GM19468 (cell line): Measurements from ENCODE around the gene DAPK3.
"Not testable (repeated sequence)": the region's sequence is repeated elsewhere in the genome, so short reads cannot be mapped to it uniquely, and the experiment has no call there.

ENCODE experiments used
- ATAC-seq: cut with Tn5 transposase; IDR thresholded peaks from one replicate; pipeline ENCODE4 v1.9.1; 2021; ENCODE audit warnings: mild to moderate bottlenecking, moderate library complexity, moderate number of reproducible peaks; ENCODE audit not compliant: unreplicated experiment; ENCODE audit errors: extremely low read depth

DAPK3 gene

DNA sequence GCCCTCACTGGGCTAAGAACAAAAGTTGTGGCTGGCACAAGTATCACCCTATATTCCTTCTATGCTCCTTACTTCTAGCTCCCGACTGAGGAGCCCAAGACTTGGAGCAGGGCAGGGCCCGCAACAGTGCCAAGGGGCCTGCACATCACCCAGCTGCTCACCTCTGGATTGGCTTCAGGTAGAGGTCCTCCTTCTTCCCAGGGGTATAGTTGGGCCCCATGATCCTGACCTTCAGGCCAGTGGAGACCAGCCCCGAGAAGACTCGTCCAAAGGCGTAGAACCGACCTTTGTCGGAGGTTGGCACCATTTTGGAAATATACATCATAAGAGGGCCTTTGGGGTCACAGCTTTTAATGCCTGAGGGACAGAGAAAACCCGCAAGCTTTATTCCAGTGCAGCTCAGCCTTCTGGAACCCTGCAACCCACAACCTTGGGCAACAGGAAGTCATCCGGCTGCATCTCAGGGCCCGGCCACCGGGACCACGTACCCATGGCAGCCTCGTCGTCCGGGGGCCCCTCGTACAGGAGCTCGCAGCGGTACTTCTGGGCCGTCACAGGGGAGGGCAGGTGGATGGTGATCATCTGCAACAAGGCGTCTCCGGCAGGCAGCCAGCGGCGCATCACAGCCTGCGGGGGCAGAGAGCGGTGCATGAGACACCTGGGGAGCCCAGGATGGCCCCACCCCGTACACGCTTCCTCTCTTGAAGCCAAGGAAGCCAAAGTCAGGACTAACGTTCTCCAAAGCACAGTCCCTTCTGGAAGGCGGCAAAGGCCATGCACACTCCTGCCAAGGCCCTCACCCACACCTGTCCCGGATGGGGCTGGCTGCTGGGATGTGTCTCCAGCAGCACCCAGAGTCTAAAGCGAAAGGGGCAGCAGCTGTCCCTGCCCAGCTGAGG, 9.7 kb upstream of the DAPK3 start:
- no peak for ATAC-seq

DNA sequence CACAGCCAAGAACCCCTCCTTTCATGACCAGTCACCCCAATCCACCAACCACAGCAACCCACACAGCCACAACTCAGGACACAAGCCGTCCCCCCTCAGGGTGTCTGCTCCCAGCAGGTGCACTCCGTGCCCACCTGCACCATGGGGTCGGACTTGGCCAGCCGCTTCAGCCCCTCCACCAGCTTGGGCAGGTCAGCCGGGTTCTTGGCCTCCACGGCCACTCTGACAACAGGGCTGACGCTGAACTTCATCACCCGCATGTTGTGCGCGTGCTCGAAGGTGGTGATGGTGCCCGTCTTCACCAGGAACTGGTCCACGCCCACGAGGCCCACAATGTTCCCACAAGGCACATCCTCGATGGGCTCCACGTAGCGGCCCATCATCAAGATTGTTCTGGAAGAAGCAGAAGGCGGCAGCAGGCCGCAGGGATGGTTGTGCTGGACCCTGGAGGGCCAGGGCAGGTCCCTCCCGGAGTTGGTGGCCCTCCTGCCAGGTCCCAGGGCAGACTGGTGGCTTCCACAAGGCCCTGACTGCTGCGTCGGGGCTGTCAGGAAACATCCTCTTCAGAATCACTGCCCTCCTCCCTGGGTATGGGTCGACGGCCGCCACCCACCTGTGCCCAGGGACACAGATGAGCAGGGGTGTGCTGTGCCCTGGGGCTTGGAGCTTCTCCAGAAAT, 8.9 kb upstream of the DAPK3 start:
- no peak for ATAC-seq

DNA sequence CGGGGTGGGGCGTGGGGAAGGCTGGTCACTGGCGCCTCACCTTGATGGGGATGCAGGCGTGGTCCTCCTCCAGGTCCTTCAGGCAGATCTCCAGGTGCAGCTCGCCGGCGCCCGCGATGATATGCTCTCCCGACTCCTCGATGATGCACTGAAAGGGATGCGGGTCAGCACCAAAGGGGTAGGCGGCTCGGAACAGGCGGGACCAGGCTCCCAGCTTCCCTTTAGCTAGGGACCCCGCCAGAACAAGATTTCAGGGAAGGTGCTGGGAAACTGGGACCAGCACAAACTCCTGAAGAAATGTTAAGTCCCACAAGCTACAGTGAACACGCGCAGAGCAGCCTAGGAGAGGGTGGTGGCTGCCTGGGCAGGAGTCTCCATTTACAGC, 8.4 kb upstream of the DAPK3 start:
- ATAC-seq: no peak

DNA sequence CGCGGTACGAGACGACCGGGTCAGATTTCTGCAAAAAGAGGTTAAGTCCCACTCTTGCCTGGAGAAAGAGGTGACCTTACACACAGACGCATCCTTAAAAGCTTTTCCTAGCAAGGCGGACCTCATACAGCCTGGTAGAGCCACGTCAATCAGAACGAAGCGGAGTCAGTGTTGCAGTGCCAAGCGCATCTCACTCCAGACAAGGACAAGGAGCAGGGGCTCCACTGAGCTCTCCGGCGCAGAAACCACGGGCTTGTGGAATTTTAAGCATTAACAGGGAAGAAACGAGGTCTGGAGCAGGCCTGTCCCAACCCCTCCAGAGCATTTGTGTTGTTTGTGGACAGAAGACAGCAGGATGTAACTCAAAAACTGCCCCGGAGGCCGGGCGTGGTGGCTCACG, 7.2 kb upstream of the DAPK3 start:
- no peak for ATAC-seq

DNA sequence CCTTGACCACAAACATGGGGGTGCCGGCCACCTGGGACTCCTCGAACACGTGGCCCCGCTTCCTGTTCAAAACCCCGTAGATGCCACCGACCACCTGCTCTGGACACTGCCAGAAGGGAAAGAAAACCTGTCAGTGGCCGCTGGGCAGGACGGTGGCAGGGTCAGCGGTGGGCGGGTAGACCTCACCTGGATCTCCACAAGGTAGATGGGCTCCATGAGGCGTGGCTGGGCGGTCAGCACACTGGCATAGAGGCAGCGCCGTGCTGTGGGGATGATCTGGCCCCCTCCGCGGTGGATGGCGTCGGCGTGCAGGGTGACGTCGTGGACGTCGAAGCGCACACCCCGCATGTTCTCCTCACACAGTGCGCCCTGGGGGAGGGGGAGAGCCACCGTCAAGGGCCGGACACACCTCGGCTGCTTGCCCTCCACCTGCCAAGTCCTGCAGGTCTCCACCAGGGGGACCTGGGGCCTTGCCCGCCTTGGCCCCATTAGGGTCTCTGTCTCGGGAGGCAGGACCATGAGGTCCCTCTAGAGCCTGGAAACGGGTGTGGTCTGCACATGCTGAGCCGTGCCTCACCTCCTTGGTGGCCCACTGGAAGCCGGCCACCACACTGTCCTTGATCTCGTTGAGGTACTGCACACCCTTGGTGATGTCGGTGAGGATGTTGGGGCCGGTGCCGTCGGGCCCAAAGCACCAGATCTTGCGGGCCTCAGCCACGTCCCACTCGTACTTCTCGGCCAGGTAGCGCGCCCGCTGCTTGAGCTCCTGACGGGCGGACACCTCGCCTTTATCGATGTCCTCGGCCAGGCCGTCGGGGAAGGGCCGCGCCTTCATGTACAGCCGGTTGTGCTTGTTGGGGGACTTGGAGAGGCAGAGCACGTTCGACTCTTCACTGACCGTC, 6.6 kb upstream of the DAPK3 start:
- no peak for ATAC-seq

DNA sequence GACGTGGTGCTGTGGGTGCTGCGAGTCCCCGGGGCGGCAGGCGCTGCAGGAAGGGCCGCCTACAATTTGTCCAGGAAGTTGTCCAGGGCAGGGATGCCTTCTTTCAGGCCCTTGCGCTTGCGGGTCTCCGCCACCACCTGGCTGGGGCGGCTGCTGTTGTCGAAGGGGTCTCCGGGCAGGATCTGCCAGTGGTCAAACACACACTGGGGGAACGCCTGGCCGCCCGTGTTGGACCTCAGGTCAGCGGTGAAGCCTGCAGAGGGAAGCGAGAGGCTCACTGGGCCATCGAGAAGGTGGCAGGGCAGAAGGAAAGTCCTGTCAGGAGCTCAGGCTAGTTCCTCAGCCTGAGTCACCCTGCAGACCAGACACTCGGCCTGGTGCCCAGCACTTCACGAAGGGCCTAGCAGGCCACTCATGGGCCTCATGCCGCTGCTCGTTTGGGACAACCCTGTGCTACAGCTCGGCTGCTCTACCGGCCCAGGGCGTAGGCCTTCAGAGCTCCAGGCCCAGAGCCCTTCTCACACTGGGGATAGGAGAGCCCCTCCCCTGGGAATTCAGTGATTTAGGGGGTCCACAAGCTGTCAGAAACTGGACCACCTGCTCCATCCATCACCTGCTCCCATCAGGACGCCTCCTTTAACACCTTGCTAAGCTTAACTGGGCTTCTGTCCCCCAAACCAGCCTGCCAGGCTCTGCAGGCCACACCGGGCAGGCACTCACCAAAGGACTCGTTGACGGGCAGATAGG, 5.8 kb upstream of the DAPK3 start:
- no peak for ATAC-seq

DNA sequence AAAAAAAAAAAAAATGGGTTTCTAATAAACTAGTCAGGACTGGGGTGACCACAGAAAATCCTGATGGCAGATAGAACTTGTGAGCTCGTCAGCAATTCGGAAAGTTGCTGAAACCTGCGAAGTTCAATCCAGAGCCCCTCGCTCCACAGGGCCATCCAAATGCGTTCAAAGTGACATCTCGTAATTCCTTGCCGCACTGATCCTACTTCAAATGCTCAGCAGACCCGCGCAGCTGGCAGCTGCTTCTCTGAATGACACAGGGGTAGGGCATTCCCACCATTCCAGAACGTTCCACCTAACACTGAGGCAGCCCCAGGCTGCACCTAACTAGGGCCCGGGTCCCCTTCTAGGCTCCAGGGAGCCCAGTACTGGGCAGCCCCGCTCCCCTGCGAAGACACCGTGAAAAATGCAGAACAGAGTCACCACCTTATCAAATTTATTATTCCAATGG, 4.8 kb upstream of the DAPK3 start:
- ATAC-seq: no peak

DNA sequence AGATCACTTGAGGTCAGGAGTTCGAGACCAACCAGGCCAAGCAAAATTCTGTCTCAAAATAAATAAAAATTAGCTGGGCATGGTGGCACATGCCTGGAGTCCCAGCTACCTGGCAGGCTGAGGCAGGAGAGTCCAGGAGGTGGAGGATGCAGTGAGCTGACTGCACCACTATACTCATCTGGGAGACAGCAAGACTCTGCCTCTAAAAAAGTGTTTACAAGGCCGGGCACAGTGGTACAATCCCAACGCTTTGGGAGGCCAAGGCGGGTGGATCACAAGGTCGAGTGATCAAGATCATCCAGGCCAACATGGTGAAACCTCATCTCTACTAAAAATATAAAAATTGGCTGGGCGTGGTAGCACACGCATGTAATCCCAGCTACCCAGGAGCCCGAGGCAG, 4.2 kb upstream of the DAPK3 start:
- no peak for ATAC-seq

DNA sequence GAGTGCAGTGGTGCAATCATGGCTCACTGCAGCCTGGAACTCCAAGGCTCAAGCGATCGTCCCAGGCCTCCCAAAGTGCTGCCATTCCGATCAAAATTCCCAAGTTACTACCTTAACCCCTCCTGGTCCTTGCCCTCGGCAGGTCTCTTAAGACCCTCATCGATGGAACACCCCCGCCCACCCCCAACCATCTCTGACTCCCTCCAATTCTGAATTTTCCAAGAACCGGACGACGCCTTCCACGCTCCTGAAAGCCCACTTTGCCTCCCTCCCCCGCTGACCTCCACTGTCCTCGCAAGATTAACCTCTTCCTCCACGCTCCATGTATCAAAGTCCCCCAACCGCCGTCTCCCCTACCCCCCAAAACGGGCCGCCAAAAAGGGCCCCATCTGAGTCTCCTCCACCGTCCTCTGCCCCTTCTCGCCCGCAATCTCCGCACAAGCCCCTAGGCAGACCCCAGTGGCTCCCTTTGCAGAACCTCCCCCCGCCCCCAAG, 539 bp downstream of the DAPK3 start:
- no peak for ATAC-seq

DNA sequence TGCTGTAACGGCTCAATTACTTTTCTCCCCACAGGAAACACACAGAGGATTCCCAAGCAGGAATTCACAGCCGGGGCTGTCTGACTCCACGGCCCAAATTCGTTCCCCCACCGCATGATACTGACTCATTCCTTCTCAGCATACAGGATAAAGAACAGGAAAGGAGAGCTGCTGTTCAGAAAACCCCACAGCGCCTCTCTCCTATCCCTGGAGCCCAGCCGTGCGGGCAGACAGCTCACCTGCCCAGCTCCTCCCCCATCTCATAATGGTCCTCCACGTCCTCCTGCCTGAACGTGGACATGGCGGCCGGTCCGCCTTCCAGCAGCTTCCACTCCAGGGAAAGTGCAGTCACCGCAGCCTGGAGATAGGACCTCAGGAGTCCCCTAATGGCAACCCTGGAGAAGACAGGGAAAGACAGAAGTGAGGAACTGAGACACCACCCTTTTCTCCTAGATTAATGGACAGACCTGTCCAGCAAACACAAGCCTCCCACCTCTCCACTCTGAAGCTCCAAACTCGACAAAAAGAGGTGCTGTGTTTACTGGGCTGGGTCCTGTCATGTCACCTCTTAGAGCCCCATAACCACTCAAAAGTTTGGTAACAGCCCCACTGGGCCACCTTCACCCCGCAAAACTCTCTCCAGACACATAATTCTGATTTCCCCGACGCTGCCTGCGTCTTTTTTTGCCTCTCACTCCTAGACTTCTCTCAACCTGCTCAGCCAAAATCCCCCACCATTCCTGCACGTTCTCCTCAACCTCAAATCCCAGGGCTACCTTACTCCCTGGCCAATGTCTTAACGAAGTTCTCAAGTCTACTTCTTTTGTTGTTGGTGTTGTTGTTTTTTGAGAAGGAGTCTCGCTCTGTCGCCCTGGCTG, 1.2 kb downstream of the DAPK3 start:
- no peak for ATAC-seq

DNA sequence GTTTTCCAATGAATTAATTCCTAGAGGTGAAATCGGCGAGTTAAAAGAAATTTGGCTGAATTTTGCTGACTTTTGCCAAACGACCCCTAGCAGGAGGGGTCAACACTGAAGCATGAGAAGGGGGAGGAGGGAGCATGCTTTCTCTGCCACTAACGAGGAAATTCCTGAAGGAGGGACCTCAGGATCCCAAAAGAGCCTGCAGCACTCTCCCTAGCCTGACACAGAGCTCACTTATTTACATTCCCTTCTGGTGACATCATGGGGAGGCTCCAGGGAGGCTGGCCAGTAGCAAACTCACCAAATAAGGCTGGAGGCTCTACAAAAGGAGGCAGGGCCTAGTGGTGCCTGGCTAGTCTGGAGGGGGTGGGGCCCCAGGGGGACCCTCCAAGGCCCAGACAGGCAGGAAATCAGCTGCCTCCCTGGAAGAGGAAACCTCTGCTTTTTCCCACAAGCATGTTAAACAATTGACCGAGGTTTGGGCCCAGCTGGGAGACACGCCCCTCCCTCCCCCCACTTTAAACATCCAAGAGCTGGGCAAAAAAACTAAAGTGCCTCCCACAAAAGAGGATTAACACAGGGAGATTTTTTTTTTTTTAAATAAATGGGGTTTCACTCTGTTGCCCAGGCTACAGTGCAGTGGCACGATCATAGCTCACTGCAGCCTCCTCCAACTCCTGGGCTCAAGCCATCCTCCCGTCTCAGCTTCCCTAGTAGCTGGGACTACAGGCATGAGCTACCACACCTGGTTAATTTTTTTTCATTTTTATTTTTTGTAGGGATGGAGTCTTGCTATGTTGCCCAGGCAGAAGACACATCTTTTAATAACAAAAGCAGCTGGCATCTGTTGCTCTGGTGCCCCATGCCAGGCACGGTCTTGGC, 2.1 kb downstream of the DAPK3 start:
- no peak for ATAC-seq

DNA sequence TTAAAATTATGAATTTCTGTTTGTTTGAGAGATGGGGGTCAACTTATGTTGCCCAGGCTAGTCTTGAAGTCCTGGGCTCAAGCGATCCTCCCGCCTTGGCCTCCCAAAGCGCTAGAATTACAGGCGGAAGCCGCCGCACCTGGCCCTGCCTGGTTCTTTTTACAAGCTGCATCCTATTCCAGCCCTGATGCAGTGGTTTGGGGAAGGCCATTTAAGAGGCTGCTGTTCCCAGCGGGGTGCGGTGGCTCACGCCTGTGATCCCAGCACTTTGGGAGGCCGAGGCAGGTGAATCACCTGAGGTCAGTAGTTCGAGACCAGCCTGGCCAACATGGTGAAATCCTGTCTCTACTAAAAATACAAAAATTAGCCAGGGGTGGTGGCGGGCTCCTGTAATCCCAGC, 2.9 kb downstream of the DAPK3 start:
- ATAC-seq: not testable (repeated sequence)

DNA sequence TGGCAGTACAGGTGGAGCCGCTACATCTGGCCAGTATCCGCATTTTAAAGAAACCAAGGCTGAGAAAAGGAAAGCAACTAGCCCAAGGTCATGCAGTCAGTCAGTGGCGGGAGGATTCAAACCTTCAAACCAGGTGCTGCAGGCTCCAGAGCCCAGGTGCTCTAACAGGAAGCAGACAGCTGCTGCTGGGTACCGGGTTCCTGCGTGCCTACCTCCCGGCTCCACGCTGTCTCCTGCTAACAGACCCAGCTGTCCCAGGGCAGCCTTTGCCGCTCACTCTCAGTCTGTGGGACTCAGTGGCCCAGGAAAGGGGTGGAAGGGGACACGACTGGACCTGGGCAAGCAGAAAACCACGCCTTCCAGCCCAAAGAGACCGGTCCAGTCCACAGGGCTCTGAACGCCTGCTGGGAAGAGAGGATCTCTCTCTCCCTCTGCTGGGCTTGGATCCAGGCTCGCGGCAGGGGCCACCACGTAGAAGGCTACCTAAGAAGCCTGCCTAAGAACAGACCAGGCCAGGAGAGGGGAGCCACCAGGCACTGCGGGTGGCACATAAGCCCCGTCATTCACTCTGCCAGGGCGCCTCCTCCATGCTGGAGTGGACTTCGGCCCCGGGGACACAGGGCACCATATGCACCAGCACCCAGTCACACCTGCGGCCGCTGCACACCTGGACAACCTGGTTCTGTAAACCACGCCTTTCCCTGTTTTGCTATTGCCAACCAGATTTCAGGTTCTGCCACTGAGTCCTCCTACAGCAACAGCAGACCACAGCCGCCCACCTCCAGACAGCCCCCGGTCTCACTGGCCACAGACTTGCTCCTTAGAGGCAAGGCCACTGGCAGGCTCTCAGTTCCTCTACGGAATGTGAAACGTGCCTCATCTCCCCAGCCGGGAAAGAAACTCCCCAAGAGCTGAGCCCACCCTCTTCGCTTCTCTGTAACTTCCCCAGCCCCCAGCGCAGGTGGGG, 4.6 kb downstream of the DAPK3 start:
- no peak for ATAC-seq

DNA sequence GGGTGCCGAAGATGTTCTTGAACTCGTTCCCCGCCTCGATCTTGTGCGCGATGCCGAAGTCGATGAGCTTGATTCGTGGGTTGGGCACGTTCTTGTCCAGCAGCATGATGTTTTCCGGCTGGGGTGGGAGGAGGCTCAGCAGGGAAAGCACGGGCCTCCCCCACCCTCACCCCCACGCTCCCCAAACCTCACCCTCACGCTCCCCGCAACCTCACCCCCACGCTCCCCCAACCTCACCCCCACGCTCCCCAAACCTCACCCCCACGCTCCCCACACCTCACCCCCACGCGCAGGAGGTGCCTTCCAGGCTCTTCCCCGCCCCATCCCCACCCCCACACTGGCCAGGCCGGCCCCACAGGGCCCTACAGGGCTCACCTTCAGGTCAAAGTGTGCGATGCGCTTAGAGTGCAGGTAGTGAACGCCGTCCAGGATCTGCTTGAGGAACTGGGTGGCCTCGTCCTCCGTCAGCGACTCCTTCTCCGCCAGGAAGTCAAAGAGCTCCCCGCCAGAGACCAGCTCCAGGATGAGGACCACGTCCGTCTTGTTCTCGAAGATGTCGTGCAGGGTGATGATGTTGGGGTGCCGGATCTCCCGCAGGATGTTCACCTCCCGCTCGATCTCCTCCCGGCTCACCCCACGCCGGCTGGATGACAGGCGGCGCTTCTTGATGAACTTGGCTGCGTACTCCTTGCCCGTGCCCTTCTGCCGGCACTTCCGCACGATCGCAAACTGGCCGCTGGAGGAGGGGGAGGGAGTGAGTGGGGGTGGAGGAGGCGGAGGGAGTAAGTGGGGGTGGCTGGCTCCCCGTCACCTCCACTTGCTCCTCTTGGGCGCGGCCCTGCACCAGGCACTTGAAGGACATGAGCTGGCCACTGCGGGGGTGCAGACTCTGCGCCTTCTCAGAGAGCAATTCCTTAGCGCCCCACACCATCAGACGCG, 6.4 kb downstream of the DAPK3 start:
- ATAC-seq: no peak

DNA sequence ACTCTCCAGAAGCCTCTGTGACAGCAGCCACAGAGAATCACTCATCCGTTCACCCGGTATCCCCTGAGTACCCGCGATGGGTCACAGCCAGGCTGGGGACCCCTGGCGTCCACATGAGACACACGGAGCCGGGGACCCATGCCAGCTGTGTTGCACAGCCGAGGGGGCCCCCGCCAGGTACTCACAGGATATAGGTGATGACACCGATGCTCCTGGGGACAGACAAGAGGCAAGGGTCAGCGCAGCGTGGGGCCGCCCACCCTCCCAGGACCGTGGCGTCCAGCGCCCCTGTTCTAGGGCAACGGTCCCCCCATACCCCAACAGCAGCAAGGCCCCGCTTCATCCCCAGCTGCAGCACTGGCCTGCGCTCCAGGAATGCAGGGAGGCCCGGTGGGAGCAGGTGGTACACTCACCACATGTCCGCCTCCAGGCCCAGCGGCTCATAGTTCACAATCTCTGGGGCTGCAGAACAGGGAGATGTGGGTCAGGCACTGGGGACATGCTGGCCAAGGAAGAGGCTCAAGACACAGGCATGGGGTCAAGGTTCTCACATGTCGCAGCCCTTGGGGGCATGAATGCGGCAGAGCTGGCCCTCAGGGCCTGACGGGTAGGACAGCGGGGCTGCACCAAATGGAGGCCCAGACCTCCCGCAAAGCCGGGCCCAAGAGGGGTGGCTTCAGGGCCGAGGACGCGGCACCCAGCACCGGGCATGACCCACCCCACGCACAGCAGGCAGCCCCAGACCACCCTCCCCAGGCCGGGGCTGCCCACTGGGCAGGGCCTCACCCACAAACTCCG, 7.2 kb downstream of the DAPK3 start:
- ATAC-seq: no peak
